ENCODE measurements around the gene SCARB2.

GRCh38 chr4:76199664-76200211, 13.9 kb downstream of the SCARB2 start:
- TF ChIP-seq YY1 (IDR thresholded peaks at IDR 0.05) (no peak), HNF4A (conservative IDR thresholded peaks at IDR 0.05) (no peak), MAX (IDR thresholded peaks at IDR 0.05) (no peak), RAD21 (IDR thresholded peaks at IDR 0.05) (no peak), EGR1 (IDR thresholded peaks at IDR 0.05; ENCODE audit: low read depth in 2 of 2) (no peak), ZBTB33 (IDR thresholded peaks at IDR 0.05) (no peak), CTCF (IDR thresholded peaks at IDR 0.05; ENCODE audit: low read depth, low read length, missing input control) (no peak), TAF1 (conservative IDR thresholded peaks at IDR 0.05) (no peak), REST (IDR thresholded peaks at IDR 0.05) (no peak), ATF3 (IDR thresholded peaks at IDR 0.05) (no peak), JUND (IDR thresholded peaks at IDR 0.05) (no peak), NR2F2 (IDR thresholded peaks at IDR 0.05) (no peak), GABPA (IDR thresholded peaks at IDR 0.05 in 1 of 2, conservative IDR thresholded peaks at IDR 0.05 in 1 of 2) (no peak)

Measured in liver (tissue), 3 donors.